PC-9 (cell line): ENCODE results near the gene LRRC8D.

ENCODE experiments used
- EZH2 ChIP-seq: fragments of 200-600 bp; sonication (generic); IDR thresholded peaks from 2 replicates; pipeline ENCODE4 v1.8.0; 2017; ENCODE audit warnings: antibody characterized with exemption, low read depth
- TF ChIP-seq, protein P1 (sequence below): fragments of 200-600 bp; sonication (generic); conservative IDR thresholded peaks from 2 replicates; pipeline ENCODE4 v1.6.1; 2017; ENCODE audit warnings: mixed run types, antibody characterized with exemption, mild to moderate bottlenecking, moderate library complexity

DNA sequence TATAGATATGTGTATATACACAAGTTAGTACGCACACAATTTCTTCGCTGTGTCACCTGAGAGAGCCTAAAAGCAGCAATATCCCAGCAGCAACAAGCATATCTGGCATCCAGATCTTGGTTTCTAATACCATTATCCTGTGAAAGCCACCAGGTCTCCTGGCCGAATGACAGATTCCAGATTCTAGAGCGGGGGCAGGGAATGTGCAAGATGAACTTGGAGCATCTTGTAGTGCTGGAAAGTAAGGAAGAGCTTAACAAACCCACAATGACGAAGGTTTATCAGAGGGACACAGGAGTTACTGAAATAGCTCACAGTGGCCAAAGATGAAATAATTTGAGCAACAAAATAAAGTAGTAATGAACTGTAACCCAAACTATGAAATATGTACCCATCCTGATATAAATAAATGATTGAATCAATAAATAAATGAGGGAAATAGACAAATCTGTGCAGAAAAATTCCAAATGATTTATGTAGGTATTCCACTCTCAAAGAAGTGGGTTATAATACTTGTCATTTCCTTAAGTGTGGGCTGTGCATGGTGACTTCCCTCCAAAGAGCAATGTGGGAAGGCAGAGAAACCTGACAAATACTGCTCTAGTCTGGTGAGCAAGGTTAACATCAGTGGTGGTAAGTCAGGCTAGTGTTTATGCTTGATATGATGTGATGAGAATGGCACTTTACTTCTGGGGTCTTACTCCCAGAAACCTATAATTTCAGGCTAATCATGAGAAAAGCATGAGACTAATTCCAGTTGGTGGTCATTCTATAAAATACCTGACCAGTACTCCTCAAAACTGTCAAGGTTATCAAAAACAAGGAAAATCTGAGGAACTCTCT lies 67.9 kb downstream of the LRRC8D start:
- TF ChIP-seq, protein P1, sequence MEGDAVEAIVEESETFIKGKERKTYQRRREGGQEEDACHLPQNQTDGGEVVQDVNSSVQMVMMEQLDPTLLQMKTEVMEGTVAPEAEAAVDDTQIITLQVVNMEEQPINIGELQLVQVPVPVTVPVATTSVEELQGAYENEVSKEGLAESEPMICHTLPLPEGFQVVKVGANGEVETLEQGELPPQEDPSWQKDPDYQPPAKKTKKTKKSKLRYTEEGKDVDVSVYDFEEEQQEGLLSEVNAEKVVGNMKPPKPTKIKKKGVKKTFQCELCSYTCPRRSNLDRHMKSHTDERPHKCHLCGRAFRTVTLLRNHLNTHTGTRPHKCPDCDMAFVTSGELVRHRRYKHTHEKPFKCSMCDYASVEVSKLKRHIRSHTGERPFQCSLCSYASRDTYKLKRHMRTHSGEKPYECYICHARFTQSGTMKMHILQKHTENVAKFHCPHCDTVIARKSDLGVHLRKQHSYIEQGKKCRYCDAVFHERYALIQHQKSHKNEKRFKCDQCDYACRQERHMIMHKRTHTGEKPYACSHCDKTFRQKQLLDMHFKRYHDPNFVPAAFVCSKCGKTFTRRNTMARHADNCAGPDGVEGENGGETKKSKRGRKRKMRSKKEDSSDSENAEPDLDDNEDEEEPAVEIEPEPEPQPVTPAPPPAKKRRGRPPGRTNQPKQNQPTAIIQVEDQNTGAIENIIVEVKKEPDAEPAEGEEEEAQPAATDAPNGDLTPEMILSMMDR, result no peak
- TF ChIP-seq EZH2, result no peak
